Activated CD8-positive, alpha-beta memory T cell treated with anti-CD3 and anti-CD28 coated beads, Interleukin-2, amount 50 U/mL, for 48 hours (primary cell): ENCODE results near the gene KCNJ6.

Source experiments
- DNase-seq: peaks from one replicate; pipeline ENCODE4 v3.0.0-alpha.2; 2020

Gene KCNJ6

DNA sequence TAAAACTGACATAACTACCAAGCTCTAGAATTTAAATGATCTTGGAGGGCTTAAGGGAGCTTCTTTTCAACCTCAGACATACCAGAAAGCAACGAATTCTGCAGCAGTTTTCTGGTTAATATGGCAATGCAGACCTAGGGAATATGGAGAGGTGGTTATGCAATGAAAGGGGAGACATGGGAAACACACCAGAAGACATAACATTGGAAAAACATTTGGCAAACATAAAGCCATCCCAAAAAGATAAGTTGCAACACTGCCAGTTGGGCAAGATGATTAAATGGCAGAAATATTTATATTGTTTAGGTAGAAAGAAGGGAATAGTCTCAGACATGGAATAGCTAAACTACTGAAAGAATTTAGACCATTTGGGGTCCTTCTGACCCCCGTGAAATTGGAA lies 104.5 kb downstream of the KCNJ6 start:
- no peak for DNase-seq

DNA sequence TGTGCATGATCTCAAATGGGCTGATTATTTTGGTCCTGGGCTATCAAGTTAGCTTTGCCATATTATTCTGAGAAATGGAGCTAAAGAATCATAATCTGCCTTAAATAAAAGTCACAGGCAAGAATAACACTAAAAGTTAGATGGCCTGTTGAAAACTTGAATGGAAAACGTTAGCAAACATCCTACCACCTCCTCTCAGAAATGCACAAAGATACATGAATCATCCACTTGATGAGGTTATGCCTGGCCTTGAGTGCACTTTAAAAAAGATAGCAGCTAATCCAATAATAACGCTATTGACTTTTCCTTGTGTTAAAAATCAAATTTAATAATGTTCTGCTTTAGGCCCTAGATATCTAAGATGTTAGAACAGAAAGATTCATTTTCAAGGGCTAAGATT lies 108.0 kb downstream of the KCNJ6 start:
- no peak for DNase-seq

DNA sequence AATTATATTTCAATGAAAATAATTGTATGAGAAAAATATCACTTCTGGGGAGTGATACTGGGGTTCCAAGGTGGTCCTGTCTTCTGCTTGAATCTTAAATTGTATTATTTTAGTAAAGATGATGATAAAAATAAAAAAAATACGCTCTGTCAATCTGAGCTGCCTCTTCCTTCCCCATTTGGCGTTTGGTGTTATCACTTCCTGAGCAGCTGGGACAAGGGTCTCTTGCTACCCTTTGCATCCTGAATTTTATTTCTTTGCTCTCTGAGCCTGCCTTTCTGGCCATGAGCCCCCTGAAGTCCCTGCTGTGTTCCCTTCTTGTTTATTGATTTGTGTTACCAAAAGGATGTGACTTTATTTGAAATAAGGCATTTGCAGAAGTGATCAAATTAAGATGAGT lies 111.0 kb downstream of the KCNJ6 start:
- DNase-seq: no peak

DNA sequence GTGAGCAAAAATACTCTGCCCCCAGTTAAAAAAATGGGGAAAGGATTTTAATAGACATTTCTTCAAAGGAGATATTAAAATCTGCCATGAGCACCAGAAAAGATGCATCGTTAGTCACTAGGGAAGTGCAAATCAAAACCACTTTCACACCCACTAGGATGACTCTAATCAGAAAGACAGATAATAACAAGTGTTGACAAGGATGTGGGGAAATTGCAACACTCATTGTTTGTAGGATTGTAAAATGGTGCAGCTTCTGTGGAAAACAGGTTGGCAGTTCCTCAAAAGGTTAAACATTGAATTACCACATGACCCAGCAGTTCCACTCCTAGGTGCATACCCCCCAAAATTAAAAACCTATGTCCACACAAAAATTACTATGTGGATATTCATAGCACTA lies 112.3 kb downstream of the KCNJ6 start:
- no peak for DNase-seq

DNA sequence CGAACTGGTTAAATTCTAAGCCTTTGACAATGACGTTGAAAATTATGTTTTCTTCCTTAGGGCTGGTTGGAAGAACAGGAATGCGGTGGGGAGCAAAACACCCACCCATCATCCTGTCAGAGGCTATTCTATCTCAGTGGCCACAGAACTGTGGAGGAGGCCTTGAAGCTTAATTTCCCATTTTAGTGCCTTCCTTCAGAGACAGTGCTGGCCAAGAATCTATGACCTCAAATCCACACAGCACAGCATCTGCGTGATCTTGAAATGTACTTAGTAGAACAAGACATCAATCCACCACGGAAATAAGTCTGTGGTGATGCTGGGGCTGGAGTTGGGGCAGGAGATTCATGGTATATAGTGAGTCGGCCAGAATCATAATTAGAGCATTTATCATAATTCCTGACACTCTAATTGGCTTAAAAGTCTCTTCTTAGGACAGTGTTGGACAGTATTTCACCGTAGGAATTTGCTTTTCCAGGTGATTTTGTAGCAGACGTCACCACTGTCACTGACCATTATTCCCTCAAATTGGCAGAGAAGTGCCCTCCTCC lies 113.1 kb downstream of the KCNJ6 start:
- DNase-seq: no peak

DNA sequence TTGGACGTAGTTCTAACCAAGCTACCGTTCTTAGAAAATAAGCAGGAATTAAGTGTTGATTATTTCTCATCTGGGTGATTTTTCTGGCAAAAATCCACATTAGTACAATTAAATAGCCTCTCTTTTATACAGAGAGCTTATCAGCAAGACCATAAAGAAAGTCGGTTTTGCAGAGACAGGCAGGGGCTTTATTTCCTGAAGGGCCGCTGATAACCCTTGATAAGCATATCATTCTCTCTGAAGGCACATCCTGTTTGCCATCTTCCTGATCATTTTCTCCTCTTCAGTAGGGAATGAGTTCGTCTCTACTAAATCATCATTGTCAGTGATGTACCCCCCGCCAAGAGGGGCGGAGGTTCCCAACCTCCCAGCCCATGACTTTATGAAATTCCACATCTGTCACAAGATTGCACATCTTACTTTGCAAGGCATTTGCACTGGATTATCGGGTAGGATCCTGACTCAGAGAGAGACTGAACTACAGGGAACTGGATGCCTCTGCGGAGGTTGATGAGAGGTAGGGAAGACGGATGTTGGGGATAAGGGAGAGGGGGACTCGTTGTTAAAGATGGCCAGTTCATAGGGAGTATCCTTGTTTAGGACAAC lies 115.7 kb downstream of the KCNJ6 start:
- no peak for DNase-seq

DNA sequence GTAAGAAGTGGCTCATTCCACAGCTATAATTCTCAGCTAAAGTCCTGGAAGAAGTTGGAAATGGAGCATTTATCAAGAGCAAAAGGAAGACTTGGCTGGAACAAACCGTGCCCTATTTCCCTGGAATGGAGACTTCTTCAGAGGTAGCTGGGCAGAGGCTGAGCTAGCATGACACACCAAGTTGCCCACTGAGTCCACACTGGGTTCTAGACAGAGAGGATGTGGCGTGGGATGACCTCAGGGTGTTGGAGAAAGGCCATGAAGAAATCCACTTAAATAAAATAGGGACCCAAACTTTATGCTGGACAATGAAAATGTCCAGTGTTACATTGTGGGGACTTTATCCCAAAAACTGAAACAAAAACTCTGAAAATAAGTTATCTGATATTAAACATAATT lies 116.2 kb downstream of the KCNJ6 start:
- DNase-seq: no peak

DNA sequence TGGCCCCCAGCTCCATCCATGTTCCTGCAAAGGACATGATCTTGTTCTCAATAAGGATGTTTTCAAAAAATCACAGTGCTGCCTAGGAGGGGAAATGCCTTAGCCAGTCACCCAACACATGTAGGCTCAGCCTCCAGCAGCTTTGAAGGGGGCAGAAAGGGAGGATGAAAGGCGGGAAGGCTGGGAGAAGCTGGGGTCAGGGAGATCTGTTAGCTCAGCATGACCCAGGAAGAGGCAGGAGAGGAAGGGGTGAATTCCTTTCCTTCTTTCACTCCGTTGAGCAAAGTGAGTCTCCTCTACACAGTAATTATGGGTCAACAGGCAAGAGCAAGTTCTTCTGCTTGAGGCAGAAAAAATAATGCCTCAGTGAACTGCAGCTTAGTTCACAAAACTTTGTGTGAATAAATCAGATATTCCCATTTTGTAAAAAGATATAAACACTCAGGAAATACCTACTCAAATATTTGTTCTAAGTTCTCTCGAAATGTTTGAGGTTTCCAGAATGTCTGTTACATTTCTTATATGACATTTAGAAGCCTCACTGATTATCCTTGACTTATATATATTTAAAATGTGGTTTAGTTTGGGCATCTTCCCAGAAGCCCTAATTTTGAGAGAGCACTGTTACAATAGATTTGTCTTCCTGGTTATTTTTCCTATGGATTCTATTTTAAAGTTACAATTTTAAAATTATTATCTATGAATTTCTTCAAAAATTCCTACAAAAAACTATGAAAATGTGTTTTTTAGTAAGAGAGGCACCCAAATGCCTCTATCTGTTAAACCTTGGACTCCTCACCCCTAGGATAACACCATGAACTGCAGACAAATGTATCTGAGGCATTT lies 116.8 kb downstream of the KCNJ6 start:
- DNase-seq: no peak

DNA sequence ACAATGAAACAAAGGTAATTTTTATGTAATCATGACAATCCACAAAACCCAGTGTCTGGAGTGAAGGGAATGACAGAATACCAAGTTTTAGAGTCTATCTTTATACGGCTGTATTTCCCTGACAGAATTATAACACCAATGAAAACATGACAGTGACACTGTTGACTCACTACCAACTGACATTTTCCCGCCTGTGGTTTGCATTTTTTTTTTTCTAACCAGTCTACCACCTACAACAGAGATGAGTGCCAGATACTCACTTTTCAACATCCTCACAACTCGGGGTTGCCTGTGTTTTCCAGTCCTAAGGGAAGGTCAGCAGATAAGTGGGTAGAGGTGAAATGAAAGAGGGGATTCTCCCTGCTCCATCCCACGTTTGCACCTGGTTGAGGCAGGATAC lies 118.9 kb downstream of the KCNJ6 start:
- no peak for DNase-seq

DNA sequence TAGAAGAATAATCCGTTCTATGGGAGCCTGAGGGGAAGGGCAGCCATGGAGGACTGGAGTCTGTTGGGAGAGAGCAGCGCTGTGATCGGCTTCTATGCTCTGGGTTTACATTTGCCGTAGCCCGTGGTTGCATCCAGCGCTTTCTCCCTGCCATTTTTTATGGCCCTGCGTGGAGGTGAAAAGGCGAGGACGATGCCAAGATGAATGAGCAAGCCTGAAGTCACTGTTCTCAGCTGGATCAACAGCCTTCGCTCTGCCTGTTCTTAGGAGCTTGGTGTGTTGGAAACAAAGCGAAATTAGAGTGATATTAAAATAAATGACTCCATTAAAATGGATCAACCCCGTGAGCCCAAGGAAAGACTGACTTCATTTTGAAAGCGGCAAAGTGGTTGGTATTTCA lies 120.2 kb downstream of the KCNJ6 start:
- no peak for DNase-seq

DNA sequence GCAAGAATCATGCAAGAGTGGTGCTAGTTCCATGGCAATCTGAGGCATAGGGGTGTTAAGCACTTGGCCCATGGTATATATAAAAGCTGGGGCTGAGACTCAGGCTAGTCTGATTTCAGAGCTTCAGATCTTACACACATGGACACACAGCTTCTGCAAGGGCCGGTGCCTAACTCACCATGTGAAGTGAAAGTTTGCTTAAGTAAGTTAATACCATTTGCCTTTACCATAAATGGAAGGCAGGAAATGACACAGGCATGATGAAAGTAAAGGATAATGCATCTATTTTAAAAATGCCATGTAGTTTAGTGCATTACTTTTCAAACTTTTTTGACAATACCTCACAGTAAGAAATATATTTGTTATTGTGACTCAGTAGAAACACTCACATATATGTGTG lies 122.6 kb downstream of the KCNJ6 start:
- no peak for DNase-seq

DNA sequence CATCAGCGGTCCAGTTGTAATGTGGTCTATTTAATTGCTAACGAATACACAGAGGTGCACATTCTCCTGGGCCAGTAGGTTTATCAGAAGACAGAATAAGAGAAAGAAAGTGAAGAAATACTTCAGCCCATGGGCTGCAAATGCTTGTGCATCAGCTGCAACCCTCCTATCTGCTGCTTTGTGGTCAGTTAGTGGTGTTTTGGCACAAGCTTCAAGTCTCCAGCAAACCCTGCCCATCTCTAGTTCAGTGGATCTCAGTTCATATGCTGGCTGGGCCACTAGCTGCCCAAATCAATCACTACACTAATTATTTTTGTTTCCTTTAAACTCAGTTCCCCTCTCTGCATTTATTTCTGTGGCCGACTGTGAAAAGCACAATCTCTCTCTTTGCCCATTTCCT lies 124.2 kb downstream of the KCNJ6 start:
- DNase-seq: no peak

DNA sequence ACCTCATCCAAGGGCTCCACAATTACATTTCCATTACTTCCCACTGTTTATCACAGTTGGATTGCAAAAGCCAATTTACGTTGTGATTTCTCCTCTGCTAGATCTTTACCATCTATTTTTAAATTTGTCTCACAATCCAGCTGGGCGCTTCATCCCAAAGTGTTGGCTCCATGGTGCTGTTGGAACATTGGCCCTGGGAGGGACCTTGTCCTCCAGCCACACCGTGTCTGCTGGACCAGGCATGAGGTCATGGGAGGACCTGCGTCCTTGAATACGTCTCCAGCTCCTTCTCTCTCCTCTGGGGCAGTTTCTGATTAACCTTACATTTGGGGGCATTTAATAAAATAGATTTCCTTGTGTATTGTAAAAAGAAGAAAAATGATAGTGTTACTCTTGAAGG lies 125.4 kb downstream of the KCNJ6 start:
- DNase-seq: no peak

DNA sequence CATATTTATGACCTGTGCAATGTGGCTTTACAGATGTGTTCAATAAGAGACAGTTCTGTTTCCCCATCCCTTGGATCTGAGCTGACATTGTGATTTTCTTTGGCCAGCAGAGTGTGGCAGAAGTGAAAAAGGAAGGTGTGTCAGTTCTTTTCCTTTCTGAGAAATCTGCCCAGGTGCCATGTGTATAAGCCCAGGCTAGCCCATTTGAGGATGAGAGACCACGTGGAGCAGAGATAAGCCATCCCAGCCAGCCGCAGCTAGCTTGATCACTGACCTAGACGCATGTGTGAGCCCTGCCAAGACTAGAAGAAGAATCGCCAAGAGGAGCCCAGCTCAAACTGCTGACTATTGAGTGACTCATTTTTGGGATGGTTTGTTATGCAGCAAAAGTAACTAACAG lies 127.8 kb downstream of the KCNJ6 start:
- DNase-seq: no peak

DNA sequence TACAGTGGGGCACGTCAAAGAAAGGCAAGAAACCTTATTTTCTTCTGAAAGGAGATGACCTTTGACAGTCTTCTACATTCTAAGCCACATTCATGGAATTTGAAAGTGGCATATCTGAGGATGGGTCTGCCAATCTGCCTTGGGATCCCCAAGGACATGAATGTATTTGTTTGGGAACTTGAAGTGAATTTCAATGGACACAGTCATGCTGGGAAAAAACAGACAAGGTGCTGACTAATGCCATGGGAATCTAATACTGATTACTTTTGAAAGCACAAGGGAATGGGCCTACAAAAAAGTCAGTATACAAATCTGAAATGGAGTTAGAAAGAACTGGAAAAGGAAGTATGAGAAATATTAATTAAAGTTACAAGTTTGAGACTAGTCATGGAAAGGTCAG lies 128.8 kb downstream of the KCNJ6 start:
- DNase-seq: no peak

DNA sequence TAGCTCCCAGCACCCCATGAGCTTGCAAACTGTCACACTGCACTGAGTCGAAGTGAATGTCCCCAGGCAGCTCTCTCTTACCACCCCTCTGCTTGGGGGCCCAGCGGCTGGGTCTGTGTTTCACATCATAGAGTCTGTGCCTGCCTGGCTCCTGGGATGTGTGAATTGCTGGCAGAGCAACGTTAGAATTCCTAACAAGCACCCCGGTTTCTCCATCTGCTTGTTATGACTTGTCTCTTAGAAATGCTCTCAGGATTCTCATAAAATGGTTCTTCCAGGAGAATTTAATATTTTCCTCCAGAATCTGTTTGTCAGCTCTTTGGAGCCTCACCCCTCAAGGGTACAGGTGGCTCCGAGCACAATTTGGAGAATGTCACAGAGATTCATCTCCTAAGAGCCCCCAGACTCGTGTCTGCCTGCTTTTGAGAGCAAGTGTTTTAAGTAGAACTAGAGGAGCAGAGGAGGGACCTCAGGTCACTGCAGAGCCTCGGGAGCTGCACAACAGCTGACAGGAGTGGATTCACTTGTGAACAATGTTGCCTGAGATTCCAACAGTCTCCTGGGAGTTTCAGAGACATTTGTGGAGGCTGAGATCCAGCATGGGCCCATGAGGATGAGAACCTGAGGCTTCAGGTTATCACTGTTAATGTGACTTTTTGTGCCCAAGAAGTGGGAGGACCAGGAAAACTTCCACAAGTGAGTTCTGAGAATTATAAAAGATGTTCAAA lies 131.5 kb downstream of the KCNJ6 start:
- DNase-seq: no peak

DNA sequence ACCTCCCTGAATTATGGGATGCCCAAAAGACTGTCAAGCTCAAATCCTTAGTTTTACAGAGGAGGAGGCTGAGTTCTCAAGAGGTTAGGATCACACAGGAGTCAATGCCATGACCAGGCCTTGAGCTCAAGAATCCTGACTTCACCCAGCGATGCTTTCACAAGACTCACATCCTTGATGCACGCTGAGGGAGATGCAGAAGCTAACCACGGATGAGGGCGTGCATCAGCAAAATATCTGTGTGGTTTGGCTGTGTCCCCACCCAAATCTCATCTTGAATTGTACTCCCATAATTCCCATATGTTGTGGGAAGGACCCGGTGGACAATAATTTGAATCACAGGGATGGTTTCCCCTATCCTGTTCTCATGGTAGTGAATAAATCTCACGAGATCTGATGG lies 133.2 kb downstream of the KCNJ6 start:
- no peak for DNase-seq

DNA sequence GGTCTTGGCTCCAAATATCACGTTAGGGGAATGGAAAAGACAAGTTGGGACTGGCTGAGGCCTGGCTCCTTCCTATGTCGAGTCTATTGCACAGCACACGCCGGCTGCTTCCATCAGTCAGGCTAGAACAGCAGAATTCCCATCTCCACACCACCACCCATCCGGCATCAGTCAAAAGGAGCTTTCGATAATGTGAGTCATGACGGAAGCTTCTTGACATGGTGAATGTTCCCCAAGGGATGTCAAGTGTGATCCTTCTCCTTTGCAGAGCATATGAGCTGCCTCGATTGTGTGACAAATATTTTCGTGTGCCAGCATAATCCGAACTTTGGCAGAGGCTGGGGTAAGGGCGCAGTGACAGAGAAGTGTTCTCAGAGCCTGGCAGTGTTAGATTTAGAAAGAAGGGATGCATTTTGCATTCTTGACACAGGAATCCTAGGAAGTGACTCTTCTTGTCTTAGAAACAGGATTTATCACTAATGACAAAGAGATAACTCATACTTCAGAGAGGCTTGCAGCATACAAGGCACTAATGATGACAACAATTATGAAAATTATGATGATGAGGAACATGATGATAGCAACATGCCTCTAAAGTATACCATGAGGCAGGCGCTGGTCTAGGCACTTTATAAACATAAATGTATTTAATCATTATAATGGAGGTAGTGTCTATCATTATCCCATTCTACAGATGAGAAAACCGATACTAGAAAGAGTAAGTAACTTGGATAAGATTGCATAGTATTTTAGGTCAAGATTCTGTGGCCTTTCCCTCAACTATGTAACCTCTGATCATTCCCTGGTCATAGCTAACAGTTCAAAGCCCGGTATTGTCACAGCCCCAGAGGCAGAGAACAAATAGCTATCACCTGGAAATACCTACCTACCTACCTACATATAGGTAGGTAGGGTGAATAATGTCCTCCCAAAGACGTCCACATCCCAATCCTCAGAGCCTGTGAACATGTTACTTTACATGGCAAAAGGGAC lies 135.0 kb downstream of the KCNJ6 start:
- DNase-seq: no peak

DNA sequence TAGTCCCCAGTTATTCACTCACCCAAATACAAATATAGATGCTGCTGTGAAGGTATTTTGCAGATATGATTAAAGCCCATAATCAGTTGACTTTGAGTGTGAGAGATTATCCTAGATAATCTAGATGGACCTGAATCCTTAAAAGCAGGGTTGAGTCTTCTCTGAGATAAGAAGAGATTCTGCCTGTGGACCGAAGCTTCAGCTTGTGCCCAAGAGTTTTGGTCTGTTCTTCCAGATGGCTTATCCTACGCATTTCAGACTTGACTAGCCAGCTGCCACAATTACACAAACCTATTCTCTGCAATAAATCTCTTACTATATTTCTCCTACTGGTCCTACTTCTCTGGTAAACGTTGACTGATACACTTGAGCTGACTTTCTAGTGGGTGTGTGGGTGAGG lies 145.1 kb downstream of the KCNJ6 start:
- no peak for DNase-seq

DNA sequence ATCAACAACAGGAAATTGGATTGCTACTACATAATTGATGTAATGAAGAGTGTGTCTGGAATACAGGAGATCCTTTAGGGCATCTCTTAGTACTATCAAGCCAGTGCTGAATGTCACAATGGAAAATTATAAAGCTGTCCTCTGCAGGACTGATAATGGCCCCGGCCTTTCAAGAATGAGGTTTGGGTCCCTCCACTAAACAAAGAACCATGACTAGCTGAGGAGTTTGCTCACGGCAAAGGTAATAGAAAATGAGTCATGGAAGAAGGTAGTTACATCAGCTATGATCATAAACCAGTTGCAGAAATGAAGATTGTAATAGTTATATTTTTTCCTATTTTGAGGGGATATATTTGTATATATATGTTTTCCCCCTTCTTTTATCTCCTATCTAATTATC lies 145.8 kb downstream of the KCNJ6 start:
- DNase-seq: no peak

DNA sequence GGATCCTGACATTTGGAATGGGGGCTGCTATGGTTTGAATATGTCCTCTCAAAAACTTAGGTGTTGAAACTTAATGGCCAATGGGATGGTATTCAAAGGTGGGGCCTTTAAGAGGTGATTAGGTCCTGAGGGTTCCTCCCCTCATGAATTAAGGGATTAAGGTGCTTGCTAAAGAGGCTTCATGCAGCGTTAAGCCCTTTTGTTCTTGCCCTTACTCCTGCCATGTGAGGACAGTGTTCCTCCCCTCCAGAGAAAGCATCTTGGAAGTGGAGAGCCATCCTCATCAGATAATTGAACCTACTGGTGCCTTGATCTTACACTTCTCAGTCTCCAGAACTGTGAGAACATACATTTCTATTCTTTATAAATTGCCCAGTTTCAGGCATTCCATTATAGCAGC lies 146.6 kb downstream of the KCNJ6 start:
- DNase-seq: no peak

DNA sequence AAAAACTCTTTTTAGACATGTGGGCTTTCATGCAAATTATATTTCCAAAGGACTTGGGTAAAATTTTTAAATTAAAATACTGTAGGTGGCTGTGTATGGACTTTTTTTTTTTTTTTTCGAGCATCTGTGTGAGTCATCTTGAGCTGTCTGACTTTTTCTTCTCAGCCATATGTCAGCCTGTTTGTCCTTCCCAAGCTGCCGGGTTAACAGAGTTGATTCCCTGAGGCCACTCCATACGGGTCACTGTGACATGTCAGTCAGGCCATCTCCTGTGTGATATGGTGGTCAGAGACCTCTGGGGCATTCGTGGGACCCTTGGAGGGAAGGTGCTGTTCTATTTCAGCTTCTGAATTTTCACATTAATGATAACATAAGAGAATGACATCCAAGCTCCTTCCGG lies 148.3 kb downstream of the KCNJ6 start:
- no peak for DNase-seq

DNA sequence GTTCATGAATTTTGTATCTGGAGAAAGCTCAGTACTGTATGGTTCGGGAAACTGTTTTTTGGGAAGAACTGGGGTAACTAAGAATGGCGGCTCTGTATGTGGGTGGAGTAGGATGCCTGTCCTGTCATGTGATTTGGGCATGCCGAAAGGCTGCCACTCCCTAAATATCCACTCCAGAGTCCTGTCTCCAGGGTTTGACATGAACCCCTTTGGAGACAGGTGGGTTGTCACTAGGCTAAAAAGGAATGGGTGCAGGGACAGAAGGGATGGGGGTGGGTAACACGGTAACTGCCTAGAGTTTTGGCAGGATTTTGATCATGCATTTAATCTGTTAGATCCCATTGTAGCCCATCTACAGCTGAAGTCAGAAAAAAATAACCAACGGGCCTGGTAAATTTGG lies 150.1 kb downstream of the KCNJ6 start:
- DNase-seq: no peak
